Hepatic stellate cell (primary cell): ENCODE data around the gene NKD1.
A peak's percentile ranks its signal among the peaks of the same experiment; 100 is the strongest.
"Not testable (repeated sequence)": the region's sequence is repeated elsewhere in the genome, so short reads cannot be mapped to it uniquely, and the experiment has no call there.

Experiments used
- DNase-seq: peaks from one replicate; pipeline ENCODE4 v3.0.0; 2011; ENCODE audit warnings: low spot score

Gene NKD1

GRCh38 chr16:50548125-50548908 lies at the start of gene NKD1:
NKD1 (plus strand) TSS chr16:50548396; CDS start chr16:50548554, 158 bp downstream.
- peak; percentile 65 for DNase-seq

DNA sequence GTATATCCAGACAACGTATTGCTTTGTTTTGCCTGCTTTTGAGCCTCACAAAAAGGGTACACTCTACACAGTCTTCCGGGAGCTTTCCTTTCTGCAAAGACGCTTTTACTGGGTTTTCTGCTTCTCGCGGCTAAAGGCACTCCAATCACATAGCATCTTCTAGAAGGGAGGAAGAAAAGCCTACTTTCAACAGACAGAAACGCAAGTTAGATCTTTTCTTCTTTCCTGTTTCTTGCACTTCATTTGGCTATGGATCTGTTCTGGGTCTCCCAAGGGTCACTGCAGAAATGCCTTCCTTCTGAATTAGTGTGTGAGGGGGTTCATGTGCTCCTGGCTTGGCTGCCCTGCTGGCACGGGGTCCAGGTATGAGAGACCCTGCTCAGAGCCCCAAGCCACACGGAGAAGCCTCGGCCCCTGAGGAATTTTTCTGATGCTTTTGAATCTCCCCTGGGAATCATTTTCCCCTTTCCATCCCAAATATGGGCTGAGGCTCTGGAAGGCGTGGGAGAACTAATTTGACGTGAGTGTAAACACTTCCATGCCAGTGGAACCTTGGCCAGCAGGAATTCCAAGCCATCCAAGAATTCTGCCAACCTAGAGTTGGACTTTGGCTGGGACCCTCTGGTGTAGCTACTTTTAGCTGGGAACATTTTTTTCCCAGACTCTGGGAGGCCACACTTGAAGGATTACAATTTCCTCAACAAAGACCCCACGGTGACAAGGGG lies 49.6 kb upstream of the NKD1 start:
- no peak for DNase-seq

- DNase-seq: no peak
Observed at GRCh38 chr16:50499254-50499653, 48.9 kb upstream of the NKD1 start.

DNA sequence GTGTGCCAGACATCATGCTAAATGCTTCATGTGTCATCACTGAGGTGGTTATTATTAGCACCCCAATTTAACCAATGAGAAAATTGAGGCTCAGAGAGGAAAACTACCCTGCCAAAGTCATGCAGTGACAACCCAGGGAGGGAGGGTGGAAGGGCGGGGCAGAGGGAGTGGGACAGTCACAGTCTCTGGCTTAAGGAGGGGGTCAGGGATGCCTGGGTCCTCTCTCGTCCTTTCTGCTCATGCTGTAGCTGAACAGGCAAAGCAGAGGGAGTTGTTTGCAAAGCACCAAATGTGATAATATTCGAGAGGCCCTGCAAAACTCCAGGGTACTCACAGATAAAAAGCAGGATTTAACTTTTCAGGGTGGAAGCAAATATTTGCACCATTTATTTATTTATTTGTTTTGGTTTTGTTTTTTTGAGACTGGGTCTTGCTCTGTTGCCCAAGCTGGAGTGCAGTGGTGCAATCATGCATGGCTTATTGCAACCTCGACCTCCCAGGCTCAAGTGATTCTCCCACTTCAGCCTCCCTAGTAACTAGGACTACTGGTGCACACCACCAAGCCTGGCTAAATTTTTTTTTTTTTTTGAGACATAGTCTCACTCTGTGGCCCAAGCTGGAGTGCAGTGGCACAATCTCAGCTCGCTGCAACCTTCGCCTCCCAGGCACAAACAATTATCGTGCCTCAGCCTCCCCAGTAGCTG lies 47.9 kb upstream of the NKD1 start:
- DNase-seq: no peak

- no peak for DNase-seq
Observed at GRCh38 chr16:50501251-50501650, 46.9 kb upstream of the NKD1 start.

DNA sequence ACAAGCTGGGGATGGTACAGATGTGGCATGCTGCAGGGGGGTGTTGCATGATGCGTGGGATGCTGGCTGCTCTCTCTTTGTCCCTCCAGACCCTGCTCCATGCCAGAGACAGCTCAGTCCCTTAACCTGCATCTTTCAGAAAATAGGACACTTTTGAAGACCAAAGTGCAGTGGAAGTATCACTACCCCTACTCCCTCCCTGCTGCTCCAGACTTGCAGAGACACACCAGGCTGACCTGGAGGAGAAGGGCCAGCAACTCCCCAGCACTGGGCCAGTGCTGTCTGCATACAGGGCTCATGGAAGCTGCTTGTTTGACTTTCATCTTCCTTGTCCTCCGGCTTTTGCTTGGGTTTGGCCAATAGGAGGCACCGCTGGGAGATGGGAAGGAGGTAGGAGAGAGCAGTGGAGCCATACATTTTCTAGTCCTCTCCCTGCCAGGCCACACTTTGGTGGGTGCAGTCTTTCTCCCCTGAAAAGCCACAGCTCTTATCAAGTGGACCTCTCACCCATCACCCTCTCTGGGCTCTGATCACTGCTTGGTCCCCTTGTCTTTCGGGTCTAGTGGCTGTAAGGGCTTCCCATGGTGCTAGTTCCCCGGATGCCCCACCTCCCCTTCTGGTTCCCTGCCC lies 46.1 kb upstream of the NKD1 start:
- DNase-seq: no peak

DNA sequence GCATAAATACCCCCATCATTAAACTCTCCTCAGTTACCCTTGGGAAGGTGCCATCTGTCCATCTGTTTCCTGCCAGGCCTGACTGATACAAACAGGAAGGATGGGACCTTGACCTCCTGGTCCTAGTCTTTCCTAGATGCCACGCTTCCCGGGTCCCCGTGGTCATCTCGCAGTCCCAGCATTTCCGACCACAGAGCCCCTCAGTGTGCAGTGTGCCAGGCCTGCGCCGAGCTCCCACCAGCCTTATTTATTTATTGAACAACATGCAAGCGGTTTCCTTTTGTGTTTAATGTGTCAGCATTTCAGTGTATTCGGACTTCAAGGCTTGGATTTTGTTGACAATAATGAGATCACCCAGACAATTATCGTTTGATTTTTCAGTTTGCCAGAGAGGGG lies 45.6 kb upstream of the NKD1 start:
- no peak for DNase-seq

DNA sequence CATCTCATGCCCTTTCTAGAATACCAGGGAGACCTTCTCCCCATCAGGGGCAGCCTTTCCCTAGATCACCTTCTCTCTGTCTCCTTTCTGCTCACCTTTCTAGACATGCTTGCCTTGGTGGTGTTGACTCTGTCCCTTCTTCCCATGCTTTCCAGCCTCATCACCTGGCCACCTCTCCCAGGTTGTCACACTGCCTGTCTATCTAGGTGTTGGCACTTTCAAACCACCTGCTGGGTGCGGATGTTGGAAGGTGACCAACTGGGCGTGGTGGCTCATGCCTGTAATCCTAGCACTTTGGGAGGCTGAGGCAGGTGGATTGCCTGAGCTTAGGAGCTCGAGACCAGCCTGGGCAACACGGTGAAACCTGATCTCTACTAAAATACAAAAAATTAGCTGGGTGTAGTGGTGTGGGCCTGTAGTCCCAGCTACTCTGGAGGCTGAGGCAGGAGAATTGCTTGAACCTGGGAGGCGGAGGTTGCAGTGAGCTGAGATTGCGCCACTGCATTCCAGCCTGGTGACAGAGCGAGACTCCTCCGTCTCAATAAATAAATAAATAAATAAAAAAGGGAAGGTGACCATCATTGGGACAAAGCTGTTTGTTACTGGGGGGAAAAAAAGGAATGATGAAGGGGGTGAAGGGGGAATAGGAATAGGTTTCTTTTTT lies 44.2 kb upstream of the NKD1 start:
- not testable (repeated sequence) for DNase-seq

GRCh38 chr16:50505115-50505514 lies 43.1 kb upstream of the NKD1 start:
- no peak for DNase-seq

DNA sequence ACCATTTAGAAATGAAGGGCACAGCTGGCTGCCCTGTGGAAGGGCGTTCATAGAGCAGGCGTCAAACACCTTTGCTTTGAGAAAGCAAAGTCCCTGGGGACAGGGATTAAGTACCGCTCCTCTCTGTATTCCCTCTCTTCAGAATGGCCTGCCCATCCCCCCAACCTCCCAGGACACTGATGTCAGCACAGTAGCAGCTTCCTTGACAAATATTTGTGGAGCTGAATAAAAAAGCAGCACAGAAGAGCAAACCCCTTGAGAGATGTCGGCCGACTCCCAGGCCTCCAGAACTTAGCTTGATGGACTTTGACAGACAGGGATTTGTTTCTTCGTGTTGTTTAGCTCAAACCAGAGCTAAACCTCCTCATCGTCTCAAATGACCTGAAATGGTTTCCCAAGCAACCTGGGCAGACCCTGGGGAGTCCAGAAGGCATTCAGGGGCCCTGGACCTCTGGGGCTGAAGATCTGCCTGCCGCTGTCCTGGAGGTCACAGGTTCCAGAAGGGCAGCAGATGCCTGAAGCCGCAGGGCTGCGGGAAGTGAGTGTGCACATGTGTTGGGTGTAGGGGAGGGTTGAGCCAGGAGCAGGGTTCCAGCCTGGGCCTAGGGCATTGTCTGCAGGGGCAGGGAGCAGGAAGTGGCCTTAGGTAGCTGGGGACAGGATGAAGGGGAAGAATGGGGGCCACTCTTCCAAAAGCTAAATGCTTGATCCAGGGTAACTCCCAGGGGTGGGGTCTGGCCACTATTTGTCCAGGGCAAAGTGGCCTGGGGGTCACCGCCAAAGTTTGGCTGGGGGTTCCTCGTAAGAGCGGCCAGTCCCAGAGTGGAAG lies 42.3 kb upstream of the NKD1 start:
- no peak for DNase-seq

DNA sequence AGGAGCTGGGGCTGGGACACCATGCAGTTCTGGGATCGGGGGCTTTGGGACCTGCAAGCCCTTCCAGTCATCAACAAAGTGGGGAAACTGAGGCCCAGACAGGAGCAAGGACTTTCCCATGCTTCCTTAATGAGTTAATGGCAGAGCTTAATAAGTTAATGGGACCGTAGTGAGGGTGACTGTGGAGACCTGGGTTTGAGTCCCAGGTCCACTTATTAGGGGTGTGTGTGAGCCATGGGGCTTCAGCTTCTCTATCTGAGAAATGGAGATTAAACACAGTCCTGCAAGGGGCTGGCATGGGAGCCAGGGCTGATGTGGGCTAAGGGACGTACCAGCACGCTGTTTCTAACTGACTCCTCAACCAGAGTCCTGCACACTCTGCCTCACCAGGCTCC lies 41.7 kb upstream of the NKD1 start:
- no peak for DNase-seq

GRCh38 chr16:50507397-50507796 lies 40.8 kb upstream of the NKD1 start:
- no peak for DNase-seq

DNA sequence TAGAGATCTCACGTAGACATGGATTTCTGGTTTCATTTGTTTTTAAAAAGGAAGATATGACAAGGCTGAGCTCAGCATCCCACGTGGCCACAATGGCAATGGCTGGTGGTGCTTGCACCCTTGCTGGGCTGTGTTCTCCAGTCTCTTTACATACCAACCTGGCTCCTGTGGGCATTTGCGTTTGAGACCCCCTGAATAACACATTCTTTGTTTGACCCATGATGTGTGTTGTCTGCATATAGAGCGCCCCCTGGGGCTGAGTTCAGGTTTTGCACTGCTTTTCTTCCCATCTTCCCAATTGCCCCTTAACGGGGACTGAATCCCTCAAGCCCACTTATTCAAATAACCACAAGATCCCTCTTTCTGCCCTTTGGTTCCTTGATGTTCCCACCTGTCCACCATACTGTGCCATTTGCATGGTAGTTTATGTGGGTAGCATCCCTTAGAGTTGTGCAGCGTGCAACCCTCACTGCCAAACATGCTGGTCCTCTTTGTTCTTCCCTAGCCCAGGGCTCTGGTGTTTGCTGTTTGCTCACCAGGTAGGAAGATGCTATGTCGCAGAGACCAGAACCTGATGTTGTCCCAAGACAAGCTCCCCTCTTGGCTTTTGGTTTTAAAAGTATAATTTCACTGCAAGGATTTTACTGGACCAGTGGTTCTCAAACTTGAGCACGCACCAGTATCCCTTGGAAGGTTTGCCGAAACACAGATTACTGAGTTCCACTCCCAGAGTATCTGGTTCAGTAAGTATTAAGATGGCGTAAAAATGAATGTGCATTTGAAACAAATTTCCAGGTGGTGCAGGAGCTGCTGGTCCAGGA lies 38.5 kb upstream of the NKD1 start:
- DNase-seq: no peak

GRCh38 chr16:50515218-50515617 lies 33.0 kb upstream of the NKD1 start:
- no peak for DNase-seq

DNA sequence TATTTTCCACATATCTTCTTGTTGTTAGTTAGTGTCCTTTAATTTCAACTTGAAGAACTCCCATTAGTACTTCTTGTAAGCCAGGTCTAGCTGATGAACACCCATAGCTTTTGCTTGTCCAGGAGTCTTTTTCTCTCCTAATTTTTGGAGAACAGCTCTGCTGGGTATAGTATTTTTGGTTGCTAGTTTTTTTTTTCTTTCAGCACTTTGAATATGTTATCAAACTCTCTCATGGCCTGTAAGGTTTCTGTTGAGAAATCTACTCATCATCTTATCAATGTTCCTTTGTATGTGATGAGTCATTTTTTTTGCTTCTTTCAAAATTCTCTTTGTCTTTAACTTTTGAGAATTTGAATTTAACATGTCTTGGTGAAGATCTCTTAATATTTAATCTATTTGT lies 31.8 kb upstream of the NKD1 start:
- DNase-seq: no peak

- no peak for DNase-seq
Observed at GRCh38 chr16:50516890-50517289, 31.3 kb upstream of the NKD1 start.

GRCh38 chr16:50517450-50518252 lies 30.5 kb upstream of the NKD1 start:
- no peak for DNase-seq

DNA sequence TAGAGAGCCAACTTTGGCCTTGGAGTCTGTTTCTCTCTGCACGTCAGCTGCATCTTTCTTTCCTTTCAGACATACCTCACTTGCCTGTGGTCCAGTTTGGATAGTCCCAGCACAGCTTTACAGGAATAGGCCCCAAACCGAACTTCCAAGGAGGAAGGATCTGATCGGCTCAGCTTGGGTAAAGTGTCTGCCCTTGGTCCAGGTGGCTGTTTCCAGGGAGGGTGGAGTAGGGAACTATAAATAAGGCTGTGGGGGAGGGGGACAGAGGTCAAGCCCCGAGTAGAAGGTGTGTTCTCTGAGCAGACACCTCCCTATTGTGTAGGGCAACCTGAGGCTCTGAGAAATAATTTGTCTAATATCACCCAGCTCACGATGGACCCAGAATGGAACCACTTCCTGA lies 29.2 kb upstream of the NKD1 start:
- DNase-seq: no peak

DNA sequence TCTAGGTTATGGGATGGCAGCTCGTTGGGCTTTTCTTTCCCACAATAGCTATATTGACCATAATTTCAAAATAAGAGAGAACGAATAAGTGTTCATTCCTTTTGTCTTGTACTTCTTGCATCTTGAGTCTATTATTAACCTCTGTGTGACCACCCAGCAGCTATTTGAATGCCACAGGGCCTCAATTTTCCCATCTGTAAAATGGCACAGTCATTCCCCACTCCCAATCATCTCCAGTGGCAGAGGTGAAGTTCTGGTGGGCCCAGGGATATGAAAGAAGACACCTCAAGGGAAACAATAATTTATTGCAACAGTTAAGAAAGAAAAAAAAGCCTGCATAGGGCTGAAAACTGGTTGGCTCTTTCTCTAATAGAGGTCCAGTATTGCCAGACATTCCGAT lies 28.6 kb upstream of the NKD1 start:
- DNase-seq: no peak
